OCI-LY1 (cell line): ENCODE measurements around the gene PBRM1.

Experiments
- EZH2 ChIP-seq: fragments of 200-600 bp; sonication (generic), shearing (Covaris generic); IDR thresholded peaks from 2 replicates; pipeline ENCODE4 v1.8.0; 2017; ENCODE audit warnings: borderline replicate concordance, mixed run types, mild to moderate bottlenecking, antibody characterized with exemption, low read length, moderate library complexity, mixed read lengths
- TF ChIP-seq, protein P1 (sequence below): fragments of 200-600 bp; sonication (generic), shearing (Covaris generic); IDR thresholded peaks from 2 replicates; pipeline ENCODE4 v1.5.1; 2017; ENCODE audit warnings: mild to moderate bottlenecking, antibody characterized with exemption, low read length, moderate library complexity, mixed read lengths

DNA sequence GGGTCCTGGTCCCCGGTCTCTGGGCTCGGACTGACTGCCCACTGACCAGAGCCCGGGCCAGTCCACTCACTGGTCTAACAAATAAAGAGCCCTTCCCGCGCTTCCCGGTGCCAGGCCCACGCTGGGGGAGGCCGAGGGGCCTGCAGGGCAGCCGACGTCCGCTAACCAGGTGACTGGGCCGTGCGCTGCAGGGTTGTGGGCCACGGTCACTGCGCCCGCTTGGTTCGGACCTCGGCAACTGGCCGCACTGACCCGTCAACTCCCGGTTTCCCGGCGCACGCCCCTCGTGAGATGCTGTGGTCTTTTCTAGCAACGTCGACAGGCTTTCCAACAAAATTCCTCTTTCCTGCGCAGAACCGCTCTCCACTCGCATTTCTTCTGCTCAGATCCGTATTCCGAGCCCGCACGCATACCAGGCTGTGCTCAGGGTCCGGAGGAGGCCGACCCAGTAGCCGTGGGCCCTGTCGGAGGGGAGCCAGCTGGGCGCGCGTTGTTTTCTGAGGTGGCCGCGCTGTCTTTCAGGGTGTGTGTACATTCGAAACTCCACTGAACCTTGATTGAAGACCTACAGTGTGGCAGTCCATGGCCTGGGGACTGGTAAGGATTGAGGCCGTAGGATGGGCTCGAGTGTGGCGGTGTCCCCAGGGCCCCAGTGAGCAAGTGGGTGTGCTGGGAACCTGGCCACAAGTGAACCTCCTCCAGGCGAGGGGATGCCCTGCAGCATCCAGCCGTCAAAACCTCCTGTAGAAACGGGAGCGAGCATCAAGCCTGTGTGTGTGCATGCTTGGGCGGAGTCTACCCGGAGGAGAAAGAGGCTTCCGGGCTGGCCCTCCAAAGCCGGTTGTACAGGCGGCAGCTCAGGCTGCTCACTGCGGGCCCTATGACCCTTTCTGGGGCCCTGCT is 151.2 kb downstream of the PBRM1 start:
- TF ChIP-seq, protein P1, sequence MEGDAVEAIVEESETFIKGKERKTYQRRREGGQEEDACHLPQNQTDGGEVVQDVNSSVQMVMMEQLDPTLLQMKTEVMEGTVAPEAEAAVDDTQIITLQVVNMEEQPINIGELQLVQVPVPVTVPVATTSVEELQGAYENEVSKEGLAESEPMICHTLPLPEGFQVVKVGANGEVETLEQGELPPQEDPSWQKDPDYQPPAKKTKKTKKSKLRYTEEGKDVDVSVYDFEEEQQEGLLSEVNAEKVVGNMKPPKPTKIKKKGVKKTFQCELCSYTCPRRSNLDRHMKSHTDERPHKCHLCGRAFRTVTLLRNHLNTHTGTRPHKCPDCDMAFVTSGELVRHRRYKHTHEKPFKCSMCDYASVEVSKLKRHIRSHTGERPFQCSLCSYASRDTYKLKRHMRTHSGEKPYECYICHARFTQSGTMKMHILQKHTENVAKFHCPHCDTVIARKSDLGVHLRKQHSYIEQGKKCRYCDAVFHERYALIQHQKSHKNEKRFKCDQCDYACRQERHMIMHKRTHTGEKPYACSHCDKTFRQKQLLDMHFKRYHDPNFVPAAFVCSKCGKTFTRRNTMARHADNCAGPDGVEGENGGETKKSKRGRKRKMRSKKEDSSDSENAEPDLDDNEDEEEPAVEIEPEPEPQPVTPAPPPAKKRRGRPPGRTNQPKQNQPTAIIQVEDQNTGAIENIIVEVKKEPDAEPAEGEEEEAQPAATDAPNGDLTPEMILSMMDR, result no peak
- no peak for TF ChIP-seq EZH2
